GM19099 (cell line): ENCODE results near the gene MEF2D.

Experiments
- POLR2A ChIP-seq: IDR thresholded peaks from 3 replicates; pipeline ENCODE4 v1.6.1; 2011; ENCODE audit warnings: low read depth; ENCODE audit not compliant: insufficient read length; ENCODE audit errors: extremely low read depth

MEF2D gene

GRCh38 chr1:156489166-156489934 is 11.2 kb downstream of the MEF2D start:
- TF ChIP-seq POLR2A, result peak; percentile 24

- TF ChIP-seq POLR2A, result peak; percentile 55
These were observed 11.9 kb downstream of the MEF2D start for GRCh38 chr1:156488566-156489165.

GRCh38 chr1:156487862-156488261 is 12.7 kb downstream of the MEF2D start:
- no peak for TF ChIP-seq POLR2A

GRCh38 chr1:156486421-156487344 is 13.9 kb downstream of the MEF2D start:
- TF ChIP-seq POLR2A, result no peak

GRCh38 chr1:156485984-156486383 is 14.6 kb downstream of the MEF2D start:
- no peak for TF ChIP-seq POLR2A

- no peak for TF ChIP-seq POLR2A
These were observed 16.0 kb downstream of the MEF2D start for GRCh38 chr1:156484480-156485058.

GRCh38 chr1:156483397-156483796 is 17.2 kb downstream of the MEF2D start:
- no peak for TF ChIP-seq POLR2A

- TF ChIP-seq POLR2A, result no peak
These were observed 18.3 kb downstream of the MEF2D start for GRCh38 chr1:156482276-156482675.

- peak; percentile 24 for TF ChIP-seq POLR2A
These were observed 19.0 kb downstream of the MEF2D start for GRCh38 chr1:156481527-156481926.

- TF ChIP-seq POLR2A, result no peak
These were observed 20.0 kb downstream of the MEF2D start for GRCh38 chr1:156480411-156481192.

GRCh38 chr1:156480016-156480370 is 20.6 kb downstream of the MEF2D start:
- no peak for TF ChIP-seq POLR2A

GRCh38 chr1:156479093-156480015 is 21.2 kb downstream of the MEF2D start:
- TF ChIP-seq POLR2A, result no peak

GRCh38 chr1:156478250-156478627 is 22.3 kb downstream of the MEF2D start:
- no peak for TF ChIP-seq POLR2A

- no peak for TF ChIP-seq POLR2A
These were observed 22.9 kb downstream of the MEF2D start for GRCh38 chr1:156477526-156478249.
